ENCODE data around the gene CENPP.

- TF ChIP-seq CTCF (IDR thresholded peaks at IDR 0.05) (no peak), EP300 (IDR thresholded peaks at IDR 0.05; ENCODE audit: low read depth) (no peak)
Measured at GRCh38 chr9:92310562-92310961, 15.2 kb upstream of the CENPP start.

All from transverse colon (tissue), 3 donors.